ENCODE measurements around the gene HSPA1L. TPM values are rescaled to one million over a fixed set of nuclear protein-coding genes. Genes with fewer than 3 reads are reported as not detected.

The HSPA1L gene
- total and polyA plus RNA-seq, 2 experiments from 2014 or later: 3.1 to 4.5 TPM

- TF ChIP-seq CTCF (IDR thresholded peaks at IDR 0.05; ENCODE audit: low read depth, low read length): no peak
- H3K4me3 ChIP-seq: no peak overlapping the region
- no peak for DNase-seq (ENCODE audit: low read depth in 1 of 2, low spot score in 1 of 2)
- no peaks in the 10 kb centered on the region for H3K36me3 ChIP-seq
- H3K4me1 ChIP-seq (ENCODE audit: low read depth): peaks cover 22% of the 10 kb centered on the region
- H3K27me3 ChIP-seq: no peaks in the 10 kb centered on the region
- H3K27ac ChIP-seq: peak overlapping the region; percentile 91
- H3K9me3 ChIP-seq (ENCODE audit: low read depth): no peaks in the 10 kb centered on the region
Measured at GRCh38 chr6:31778999-31779885, 35.8 kb downstream of the HSPA1L start.

GRCh38 chr6:31778193-31778592, 36.9 kb downstream of the HSPA1L start:
- TF ChIP-seq CTCF (IDR thresholded peaks at IDR 0.05; ENCODE audit: low read depth, low read length): no peak
- Histone ChIP-seq H3K27ac (peak overlapping the region; percentile 91), H3K36me3 (no peaks in the 10 kb centered on the region), H3K4me1 (ENCODE audit: low read depth) (peaks cover 22% of the 10 kb centered on the region), H3K27me3 (no peaks in the 10 kb centered on the region), H3K9me3 (ENCODE audit: low read depth) (no peaks in the 10 kb centered on the region), H3K4me3 (no peak overlapping the region)
- no peak for DNase-seq (ENCODE audit: low read depth in 1 of 2, low spot score in 1 of 2)

GRCh38 chr6:31777667-31778050, 37.4 kb downstream of the HSPA1L start:
- TF ChIP-seq CTCF (IDR thresholded peaks at IDR 0.05; ENCODE audit: low read depth, low read length): no peak
- Histone ChIP-seq H3K4me1 (ENCODE audit: low read depth) (peaks cover 22% of the 10 kb centered on the region), H3K9me3 (ENCODE audit: low read depth) (no peaks in the 10 kb centered on the region), H3K36me3 (no peaks in the 10 kb centered on the region), H3K27ac (peak overlapping the region; percentile 91), H3K27me3 (no peaks in the 10 kb centered on the region), H3K4me3 (no peak overlapping the region)
- DNase-seq (ENCODE audit: low read depth in 1 of 2, low spot score in 1 of 2): no peak

GRCh38 chr6:31776989-31777666, 38.0 kb downstream of the HSPA1L start, which contains the start of gene VWA7:
VWA7 (minus strand) TSS chr6:31777328; CDS start chr6:31776779, 549 bp downstream.
- Histone ChIP-seq H3K36me3 (no peaks in the 10 kb centered on the region), H3K4me1 (ENCODE audit: low read depth) (peaks cover 22% of the 10 kb centered on the region), H3K4me3 (no peak within 1 kb of the TSS), H3K9me3 (ENCODE audit: low read depth) (no peaks in the 10 kb centered on the region), H3K27me3 (no peaks in the 10 kb centered on the region), H3K27ac (peak within 1 kb of the TSS; percentile 91)
- TF ChIP-seq CTCF (IDR thresholded peaks at IDR 0.05; ENCODE audit: low read depth, low read length): no peak
- peak; percentile 88 to 94 for DNase-seq (ENCODE audit: low read depth in 1 of 2, low spot score in 1 of 2)

- no peaks in the 10 kb centered on the region for H3K27me3 ChIP-seq
- no peak for TF ChIP-seq CTCF (IDR thresholded peaks at IDR 0.05; ENCODE audit: low read depth, low read length)
- H3K9me3 ChIP-seq (ENCODE audit: low read depth): no peaks in the 10 kb centered on the region
- DNase-seq (ENCODE audit: low read depth in 1 of 2, low spot score in 1 of 2): no peak
- peaks cover 22% of the 10 kb centered on the region for H3K4me1 ChIP-seq (ENCODE audit: low read depth)
- H3K27ac ChIP-seq: peak overlapping the region; percentile 91
- no peak overlapping the region for H3K4me3 ChIP-seq
- no peaks in the 10 kb centered on the region for H3K36me3 ChIP-seq
Measured at GRCh38 chr6:31776485-31776988, 38.5 kb downstream of the HSPA1L start.

Data from cardiac muscle cell (in vitro differentiated cells and primary cell).